ENCODE results near the gene NDUFAF5.

The NDUFAF5 gene

GRCh38 chr20:13765868-13766416 lies 18.9 kb upstream of the NDUFAF5 start:
- ATAC-seq = no peak
- TF ChIP-seq ZC3H10 (CRISPR knock-in tag; IDR thresholded peaks at IDR 0.05) (no peak), ZNF8 (CRISPR knock-in tag; IDR thresholded peaks at IDR 0.05) (peak; percentile 48; the same call in 1 of the 2 replicates), ESRRG (CRISPR knock-in tag; IDR thresholded peaks at IDR 0.05) (no peak), TOX (CRISPR knock-in tag; IDR thresholded peaks at IDR 0.05; ENCODE audit: borderline replicate concordance) (no peak), ZNF565 (CRISPR knock-in tag; conservative IDR thresholded peaks at IDR 0.05; ENCODE audit: low read depth) (no peak), PATZ1 (CRISPR knock-in tag; IDR thresholded peaks at IDR 0.05; ENCODE audit: borderline replicate concordance) (no peak), POU6F1 (CRISPR knock-in tag; IDR thresholded peaks at IDR 0.05; ENCODE audit: borderline replicate concordance, low read depth) (no peak), ZFP30 (CRISPR knock-in tag; IDR thresholded peaks at IDR 0.05) (peak; percentile 90), OSR1 (CRISPR knock-in tag; IDR thresholded peaks at IDR 0.05) (no peak), ISL1 (CRISPR knock-in tag; IDR thresholded peaks at IDR 0.05) (no peak), BACH2 (CRISPR knock-in tag; IDR thresholded peaks at IDR 0.05; ENCODE audit: borderline replicate concordance) (no peak)

DNA sequence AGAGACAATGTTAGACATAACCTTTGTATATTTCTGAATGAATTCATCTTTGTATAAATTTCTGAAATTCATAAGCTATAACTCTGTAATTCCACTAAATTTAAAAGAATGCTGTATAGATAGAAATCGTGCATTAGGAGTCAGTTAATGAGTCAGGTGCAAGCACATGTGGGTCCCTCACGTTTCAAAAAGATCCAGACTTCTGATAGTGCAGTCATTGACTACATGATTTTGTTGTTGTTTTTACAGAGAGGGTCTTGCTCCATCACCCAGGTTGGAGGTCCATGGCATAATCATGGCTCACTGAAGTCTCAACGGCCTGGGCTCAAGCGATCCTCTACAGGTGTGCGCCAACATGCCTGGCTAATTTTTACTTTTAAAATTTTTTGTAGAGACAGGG lies 14.7 kb upstream of the NDUFAF5 start:
- ATAC-seq = no peak
- TF ChIP-seq ARNTL (CRISPR knock-in tag; IDR thresholded peaks at IDR 0.05; ENCODE audit: borderline replicate concordance, low read depth) (no peak), SNAI2 (CRISPR knock-in tag; IDR thresholded peaks at IDR 0.05) (no peak), CSDC2 (CRISPR knock-in tag; IDR thresholded peaks at IDR 0.05) (no peak), RARB (CRISPR knock-in tag; IDR thresholded peaks at IDR 0.05) (no peak), ZNF565 (CRISPR knock-in tag; conservative IDR thresholded peaks at IDR 0.05; ENCODE audit: low read depth) (no peak), ZFP3 (CRISPR knock-in tag; IDR thresholded peaks at IDR 0.05) (no peak), ZNF70 (CRISPR knock-in tag; IDR thresholded peaks at IDR 0.05) (no peak), BACH2 (CRISPR knock-in tag; IDR thresholded peaks at IDR 0.05; ENCODE audit: borderline replicate concordance) (no peak), TSHZ2 (CRISPR knock-in tag; IDR thresholded peaks at IDR 0.05) (no peak)

- ATAC-seq = 0 out of 3 replicates have a peak, but pooled peaks have one; percentile 53
- TF ChIP-seq ISL1 (CRISPR knock-in tag; IDR thresholded peaks at IDR 0.05) = 0 out of 2 replicates have a peak, but pooled peaks have one; percentile 10
- TF ChIP-seq ZNF70 (CRISPR knock-in tag; IDR thresholded peaks at IDR 0.05) = no peak
- no peak for TF ChIP-seq CSDC2 (CRISPR knock-in tag; IDR thresholded peaks at IDR 0.05)
Observed at GRCh38 chr20:13771853-13772453, 12.9 kb upstream of the NDUFAF5 start.

DNA sequence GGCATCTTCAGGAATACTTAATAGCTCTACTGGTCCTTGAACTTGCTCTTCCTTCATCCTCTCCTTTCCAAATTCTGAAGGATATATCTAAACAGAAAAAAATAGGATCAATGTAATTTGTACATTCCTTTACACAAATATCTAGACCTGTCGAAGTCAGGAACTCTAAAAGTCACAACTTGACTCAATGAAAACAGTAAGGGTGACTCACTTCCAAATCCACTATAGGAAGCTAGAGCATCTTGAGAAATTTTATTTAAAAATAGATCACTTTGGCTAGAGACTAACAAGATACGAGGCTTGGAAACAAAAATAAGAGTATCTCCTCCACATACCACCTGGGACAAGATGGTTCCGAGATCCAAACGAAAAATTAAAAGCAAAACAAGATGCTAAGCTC lies 12.3 kb upstream of the NDUFAF5 start:
- TF ChIP-seq ISL1 (CRISPR knock-in tag; IDR thresholded peaks at IDR 0.05) (no peak), ZFP3 (CRISPR knock-in tag; IDR thresholded peaks at IDR 0.05) (no peak), ESRRG (CRISPR knock-in tag; IDR thresholded peaks at IDR 0.05) (no peak), RARB (CRISPR knock-in tag; IDR thresholded peaks at IDR 0.05) (no peak), CREB5 (CRISPR knock-in tag; IDR thresholded peaks at IDR 0.05; ENCODE audit: low read depth) (no peak), SNAI2 (CRISPR knock-in tag; IDR thresholded peaks at IDR 0.05) (no peak), ZNF8 (CRISPR knock-in tag; IDR thresholded peaks at IDR 0.05) (no peak), CSDC2 (CRISPR knock-in tag; IDR thresholded peaks at IDR 0.05) (no peak)
- ATAC-seq = no peak
